Measurements from ENCODE around the gene CFAP77.
A peak's percentile ranks its signal among the peaks of the same experiment; 100 is the strongest.

Gene CFAP77

DNA sequence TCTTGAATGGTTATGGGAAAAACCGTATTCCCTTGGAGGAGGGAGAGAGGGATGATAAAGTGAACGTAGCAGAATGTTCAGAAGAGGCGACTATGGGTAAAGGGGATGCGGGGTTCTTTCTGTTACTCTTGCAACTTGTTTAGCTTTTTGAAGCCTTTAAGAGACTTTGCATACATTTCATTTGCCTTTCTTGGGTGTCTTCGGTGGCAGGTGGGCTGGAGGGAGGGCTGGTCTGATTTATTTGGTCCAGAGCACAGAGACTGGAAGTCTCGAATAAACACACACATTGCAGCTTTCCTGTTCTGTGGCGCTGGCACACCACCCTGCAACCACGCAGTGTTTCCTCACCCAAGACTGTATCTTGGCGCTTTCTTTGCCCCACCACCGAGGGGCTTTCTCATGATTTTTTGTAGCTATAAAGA, 26.5 kb upstream of the CFAP77 start:
- TF ChIP-seq, protein P1, sequence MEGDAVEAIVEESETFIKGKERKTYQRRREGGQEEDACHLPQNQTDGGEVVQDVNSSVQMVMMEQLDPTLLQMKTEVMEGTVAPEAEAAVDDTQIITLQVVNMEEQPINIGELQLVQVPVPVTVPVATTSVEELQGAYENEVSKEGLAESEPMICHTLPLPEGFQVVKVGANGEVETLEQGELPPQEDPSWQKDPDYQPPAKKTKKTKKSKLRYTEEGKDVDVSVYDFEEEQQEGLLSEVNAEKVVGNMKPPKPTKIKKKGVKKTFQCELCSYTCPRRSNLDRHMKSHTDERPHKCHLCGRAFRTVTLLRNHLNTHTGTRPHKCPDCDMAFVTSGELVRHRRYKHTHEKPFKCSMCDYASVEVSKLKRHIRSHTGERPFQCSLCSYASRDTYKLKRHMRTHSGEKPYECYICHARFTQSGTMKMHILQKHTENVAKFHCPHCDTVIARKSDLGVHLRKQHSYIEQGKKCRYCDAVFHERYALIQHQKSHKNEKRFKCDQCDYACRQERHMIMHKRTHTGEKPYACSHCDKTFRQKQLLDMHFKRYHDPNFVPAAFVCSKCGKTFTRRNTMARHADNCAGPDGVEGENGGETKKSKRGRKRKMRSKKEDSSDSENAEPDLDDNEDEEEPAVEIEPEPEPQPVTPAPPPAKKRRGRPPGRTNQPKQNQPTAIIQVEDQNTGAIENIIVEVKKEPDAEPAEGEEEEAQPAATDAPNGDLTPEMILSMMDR (IDR thresholded peaks at IDR 0.05; ENCODE audit: insufficient read depth, low read length, poor library complexity, severe bottlenecking), result no peak
- DNase-seq (ENCODE audit: extremely low read depth, insufficient read length), result peak; percentile 43
- Histone ChIP-seq H3K4me3 (replicated peaks; ENCODE audit: low read depth, low read length) (no peak overlapping the region), H3K36me3 (ENCODE audit: control insufficient read depth, insufficient read depth, low read length) (peaks cover 18% of the 10 kb centered on the region), H3K27me3 (replicated peaks; ENCODE audit: control insufficient read depth, insufficient read depth, low read length) (no peaks in the 10 kb centered on the region)

DNA sequence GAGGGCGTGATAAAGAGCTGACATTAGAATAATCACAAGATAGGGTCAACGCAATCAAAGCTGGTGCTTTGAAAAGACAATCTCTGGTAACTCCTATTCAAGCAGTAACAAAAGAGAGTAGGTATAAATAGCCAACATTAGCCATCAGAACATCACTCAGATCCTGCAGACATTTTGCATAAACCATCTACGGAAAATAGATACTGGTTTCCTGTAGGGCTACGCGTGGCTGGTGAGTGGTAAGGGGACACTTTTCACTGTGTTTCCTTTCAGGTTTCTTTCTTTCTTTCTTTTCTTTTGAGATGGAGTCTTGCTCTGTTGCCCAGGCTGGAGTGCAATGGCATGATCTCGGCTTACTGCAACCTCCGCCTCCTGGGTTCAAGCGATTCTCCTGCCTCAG, 25.6 kb upstream of the CFAP77 start:
- peak; percentile 41 for DNase-seq (ENCODE audit: extremely low read depth, insufficient read length)
- Histone ChIP-seq H3K4me3 (replicated peaks; ENCODE audit: low read depth, low read length) (peak overlapping the region; percentile 28; the same call in 1 of the 2 replicates), H3K36me3 (ENCODE audit: control insufficient read depth, insufficient read depth, low read length) (peaks cover 15% of the 10 kb centered on the region), H3K27me3 (replicated peaks; ENCODE audit: control insufficient read depth, insufficient read depth, low read length) (no peaks in the 10 kb centered on the region)
- TF ChIP-seq, protein P1 (IDR thresholded peaks at IDR 0.05; ENCODE audit: insufficient read depth, low read length, poor library complexity, severe bottlenecking), result no peak

DNA sequence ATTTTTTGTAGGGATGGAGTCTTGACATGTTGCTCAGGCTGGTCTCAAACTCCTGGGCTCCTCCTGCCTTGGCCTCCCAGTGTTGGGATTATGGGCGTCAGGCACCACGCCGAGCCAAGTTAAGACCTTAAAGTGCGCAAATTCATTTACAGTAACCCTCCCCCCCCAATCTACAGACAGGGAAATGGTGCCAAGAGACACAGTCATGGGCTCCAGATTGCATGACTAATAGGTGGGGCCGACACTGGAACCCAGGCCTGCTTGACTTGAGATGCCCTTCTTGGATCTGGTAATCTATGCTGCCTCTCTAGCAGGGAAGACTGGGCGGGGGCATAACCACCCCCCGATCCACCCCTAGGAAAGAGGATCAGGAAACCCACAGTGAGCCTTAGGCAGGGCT, 22.9 kb upstream of the CFAP77 start:
- peaks cover 23% of the 10 kb centered on the region for H3K36me3 ChIP-seq (ENCODE audit: control insufficient read depth, insufficient read depth, low read length)
- H3K4me3 ChIP-seq (replicated peaks; ENCODE audit: low read depth, low read length), result no peak overlapping the region
- no peak for DNase-seq (ENCODE audit: extremely low read depth, insufficient read length)
- no peaks in the 10 kb centered on the region for H3K27me3 ChIP-seq (replicated peaks; ENCODE audit: control insufficient read depth, insufficient read depth, low read length)
- TF ChIP-seq, protein P1 (IDR thresholded peaks at IDR 0.05; ENCODE audit: insufficient read depth, low read length, poor library complexity, severe bottlenecking), result no peak

DNA sequence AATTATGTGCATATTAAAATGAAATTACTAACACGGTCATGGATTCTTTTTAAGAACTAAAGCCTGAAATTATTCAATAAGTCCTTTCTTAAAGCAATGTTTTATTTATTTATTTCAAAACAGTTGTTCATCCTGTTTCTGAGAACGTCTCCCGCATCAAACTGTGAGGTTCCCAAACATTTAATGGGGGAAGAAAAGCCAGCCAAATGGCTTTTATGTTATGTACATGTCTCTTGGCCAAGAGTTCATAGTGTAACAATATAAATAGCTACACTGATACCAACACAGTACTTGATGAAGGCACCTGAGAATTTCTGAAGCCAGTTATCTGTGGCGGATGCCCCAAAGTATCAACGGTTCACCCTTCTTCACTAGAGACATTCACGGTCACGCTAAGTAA, 19.0 kb upstream of the CFAP77 start:
- Histone ChIP-seq H3K4me3 (replicated peaks; ENCODE audit: low read depth, low read length) (no peak overlapping the region), H3K36me3 (ENCODE audit: control insufficient read depth, insufficient read depth, low read length) (peaks cover 26% of the 10 kb centered on the region), H3K27me3 (replicated peaks; ENCODE audit: control insufficient read depth, insufficient read depth, low read length) (no peaks in the 10 kb centered on the region)
- DNase-seq (ENCODE audit: extremely low read depth, insufficient read length), result no peak
- TF ChIP-seq, protein P1 (IDR thresholded peaks at IDR 0.05; ENCODE audit: insufficient read depth, low read length, poor library complexity, severe bottlenecking), result no peak

DNA sequence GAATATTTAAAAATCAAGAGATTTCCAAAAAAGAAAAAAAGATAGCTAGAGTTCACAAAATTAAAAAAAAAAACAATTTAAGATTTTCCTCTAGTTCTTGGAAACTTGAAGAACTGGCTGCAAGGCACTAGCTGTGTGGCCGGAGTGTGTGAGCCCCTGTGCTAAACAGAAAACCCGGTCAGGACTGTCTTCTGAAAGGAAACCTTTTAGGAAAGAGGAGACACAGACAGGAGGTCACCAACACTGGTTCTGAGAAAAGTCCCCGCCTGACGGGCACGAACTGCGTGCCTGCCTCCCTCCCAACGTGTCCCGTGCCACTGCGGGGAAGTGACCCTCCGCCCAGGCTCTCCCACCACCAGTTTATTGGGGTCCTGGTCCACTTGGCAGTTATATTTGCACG, 18.6 kb upstream of the CFAP77 start:
- Histone ChIP-seq H3K27me3 (replicated peaks; ENCODE audit: control insufficient read depth, insufficient read depth, low read length) (no peaks in the 10 kb centered on the region), H3K36me3 (ENCODE audit: control insufficient read depth, insufficient read depth, low read length) (peaks cover 30% of the 10 kb centered on the region), H3K4me3 (replicated peaks; ENCODE audit: low read depth, low read length) (no peak overlapping the region)
- TF ChIP-seq, protein P1 (IDR thresholded peaks at IDR 0.05; ENCODE audit: insufficient read depth, low read length, poor library complexity, severe bottlenecking), result no peak
- no peak for DNase-seq (ENCODE audit: extremely low read depth, insufficient read length)

DNA sequence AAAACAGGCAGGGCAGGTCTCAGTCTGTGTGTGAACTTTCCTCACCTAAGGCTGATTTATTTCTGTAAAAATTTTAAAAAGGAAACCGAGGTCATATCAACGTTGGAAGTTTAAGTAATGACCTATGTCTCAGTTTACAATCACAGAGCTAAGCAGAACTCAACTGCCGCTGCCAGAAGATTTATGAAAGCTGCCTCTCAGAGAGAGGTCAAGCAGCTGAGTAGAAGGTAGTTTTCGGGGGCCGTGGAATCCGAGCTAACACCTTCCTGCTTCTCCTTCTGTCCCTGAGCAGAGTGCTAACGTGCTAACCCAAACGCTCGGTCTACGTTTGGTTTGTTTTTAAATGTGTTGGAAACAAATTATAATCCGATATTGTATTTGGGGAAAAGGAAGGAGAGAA, 14.5 kb upstream of the CFAP77 start:
- TF ChIP-seq, protein P1 (IDR thresholded peaks at IDR 0.05; ENCODE audit: insufficient read depth, low read length, poor library complexity, severe bottlenecking), result no peak
- Histone ChIP-seq H3K36me3 (ENCODE audit: control insufficient read depth, insufficient read depth, low read length) (peaks cover 19% of the 10 kb centered on the region), H3K4me3 (replicated peaks; ENCODE audit: low read depth, low read length) (no peak overlapping the region), H3K27me3 (replicated peaks; ENCODE audit: control insufficient read depth, insufficient read depth, low read length) (no peaks in the 10 kb centered on the region)
- no peak for DNase-seq (ENCODE audit: extremely low read depth, insufficient read length)

Measured in GM06990 (cell line).